Lower leg skin (tissue), 4 donors: Measurements from ENCODE around the gene PSMC2. TPM values are rescaled to one million over a fixed set of nuclear protein-coding genes. Genes with fewer than 3 reads are reported as not detected.

Source experiments
- DNase-seq, 2 donors: peaks; one replicate each; pipeline ENCODE4 v3.0.0-alpha.2; 2019; ENCODE audit warnings: low spot score in 2 of 2
- H3K4me3 ChIP-seq: fragments of 200-600 bp; sonication (generic); 2 replicates; pipeline ENCODE4 v1.5.1; 2017; ENCODE audit warnings: mild to moderate bottlenecking, low read depth; ENCODE audit not compliant: poor library complexity, severe bottlenecking
- CTCF ChIP-seq, 3 donors: fragments of 450-650 bp; IDR thresholded peaks; one replicate each; pipeline ENCODE4 v1.5.1; 2016; ENCODE audit warnings: antibody characterized with exemption in 3 of 3, mild to moderate bottlenecking in 3 of 3, moderate library complexity in 2 of 3
- POLR2A ChIP-seq, 2 donors: fragments of 450-650 bp; IDR thresholded peaks; one replicate each; pipeline ENCODE4 v1.6.1; 2016 to 2017; ENCODE audit warnings: antibody characterized with exemption in 2 of 2, mild to moderate bottlenecking in 1 of 2, moderate library complexity in 1 of 2
- WGBS, 2 donors: methylation state at CpG; one replicate each; pipeline ENCODE4 v1.1.5; 2018; 5-methylcytosine and 5-hydroxymethylcytosine counted together
- intact Hi-C: fragments of 100-400 bp; cut with DNase I; formaldehyde crosslinking; loops from one replicate; pipeline ENCODE4 v1.15.0; 2023; ENCODE audit warnings: low total_unique reads
- total RNA-seq, 4 donors: library from RNA; depleted of rRNA; stranded (reverse); fragments of >200 nt; gene quantifications; one replicate each; pipeline ENCODE4 v1.1.0, GENCODE V29; 2016

The PSMC2 gene
- total RNA-seq, 4 donors from 2014 or later, result 75.3 to 124 (median 107) TPM

- H3K4me3 ChIP-seq, result no peak overlapping the region
- intact Hi-C loops, result no loop called here
- no peak for DNase-seq
- WGBS, 2 donors, result 85 to 88% methylated on average over 2 of the region's 2 CpGs
- TF ChIP-seq CTCF (IDR thresholded peaks at IDR 0.05) (no peak), POLR2A (IDR thresholded peaks at IDR 0.05) (no peak)
These were observed 6.0 kb upstream of the PSMC2 start for GRCh38 chr7:103341466-103341865.

GRCh38 chr7:103343332-103343731 lies 4.1 kb upstream of the PSMC2 start:
- TF ChIP-seq POLR2A (IDR thresholded peaks at IDR 0.05) (no peak), CTCF (IDR thresholded peaks at IDR 0.05) (no peak)
- H3K4me3 ChIP-seq, result no peak overlapping the region
- no peak for DNase-seq

GRCh38 chr7:103343758-103344452 lies 3.5 kb upstream of the PSMC2 start:
- intact Hi-C loops, result no loop called here
- no peak for TF ChIP-seq POLR2A (IDR thresholded peaks at IDR 0.05)
- TF ChIP-seq CTCF (IDR thresholded peaks at IDR 0.05), result no peak
- peak overlapping the region; percentile 99 for H3K4me3 ChIP-seq
- 1% methylated on average over 26 of the region's 26 CpGs for WGBS, 2 donors
- no peak for DNase-seq

More at GRCh38 chr7:103343332-103343731, 4.1 kb upstream of the PSMC2 start:
- intact Hi-C loops, result no loop called here

- intact Hi-C loops, result no loop called here
- TF ChIP-seq POLR2A (IDR thresholded peaks at IDR 0.05) (no peak), CTCF (IDR thresholded peaks at IDR 0.05) (no peak)
- peak; percentile 83 to 96 for DNase-seq
- H3K4me3 ChIP-seq, result peak within 1 kb of the TSS; percentile 99
- WGBS, 2 donors, result 10 to 11% methylated on average over 32 to 34 of the region's 43 CpGs
These were observed 2.8 kb upstream of the PSMC2 start, which contains the start of gene DNAJC2 for GRCh38 chr7:103344453-103345149. DNAJC2 (minus strand) TSS chr7:103344767; CDS start chr7:103344622, 145 bp downstream.

- no peak for TF ChIP-seq POLR2A (IDR thresholded peaks at IDR 0.05)
- TF ChIP-seq CTCF (IDR thresholded peaks at IDR 0.05), result no peak
- intact Hi-C loops, result no loop called here
- 89 to 90% methylated on average over 5 of the region's 5 CpGs for WGBS, 2 donors
- no peak for DNase-seq
- no peak overlapping the region for H3K4me3 ChIP-seq
These were observed 1.0 kb upstream of the PSMC2 start for GRCh38 chr7:103346396-103346795.
